B cell (primary cell): Measurements from ENCODE around the gene SUSD4. TPM values are rescaled to one million over a fixed set of nuclear protein-coding genes. Genes with fewer than 3 reads are reported as not detected.

ENCODE experiments used
- ATAC-seq: fragments of 200-7000 bp; cut with Tn5 transposase; one replicate; pipeline ENCODE4 v1.10.0; 2021; ENCODE audit warnings: low read depth, mild to moderate bottlenecking, moderate number of reproducible peaks, moderate library complexity
- CTCF ChIA-PET: fragments of 350-600 bp; sonication (Branson Sonifier 250); formaldehyde crosslinking; loops from one replicate; lab custom pipeline; 2021; ENCODE audit warnings: antibody characterized with exemption, inconsistent platforms; lab: Charles Lee
- POLR2A ChIA-PET: fragments of 350-600 bp; sonication (Branson Sonifier 250); formaldehyde crosslinking; loops from one replicate; lab custom pipeline; 2021; ENCODE audit warnings: antibody characterized with exemption; lab: Charles Lee
- DNase-seq: peaks from one replicate; pipeline ENCODE4 v3.0.0; 2013
- H2AFZ ChIP-seq: 2 replicates; pipeline ENCODE4 v1.6.1; 2012; ENCODE audit warnings: mild to moderate bottlenecking, low read depth, low read length; ENCODE audit not compliant: insufficient read depth, poor library complexity, severe bottlenecking
- H3K27ac ChIP-seq, 2 donors: 1 replicate in 1 of 2; 2 replicates in 1 of 2; pipeline ENCODE4 v1.5.1; 2012 to 2013; ENCODE audit warnings: low read length in 2 of 2, mild to moderate bottlenecking in 2 of 2, moderate library complexity in 1 of 2
- H3K27me3 ChIP-seq, 4 experiments: fragments of 200-600 bp in 1 of 4; sonication (generic) in 1 of 4; replicated peaks in 1 of 4; 1 replicate in 2 of 4; 2 replicates in 2 of 4; pipeline versions ENCODE4 v1.6.1 to v1.7.0; 2013 to 2016; ENCODE audit warnings: low read length in 3 of 4, mild to moderate bottlenecking in 2 of 4, mixed read lengths in 1 of 4, moderate library complexity in 1 of 4; ENCODE audit not compliant: insufficient read depth in 4 of 4, control insufficient read depth in 3 of 4; ENCODE audit errors: control extremely low read depth in 1 of 4
- H3K36me3 ChIP-seq, 2 experiments: replicated peaks in 1 of 2; 1 replicate in 1 of 2; 2 replicates in 1 of 2; pipeline versions ENCODE4 v1.6.1 to v1.7.1; 2013; ENCODE audit warnings: low read length in 1 of 2; ENCODE audit not compliant: insufficient read depth in 2 of 2, control insufficient read depth in 1 of 2; ENCODE audit errors: control extremely low read depth in 1 of 2, extremely low read depth in 1 of 2
- H3K4me1 ChIP-seq, 2 donors: fragments of 200-600 bp in 1 of 2; sonication (generic) in 1 of 2; 1 replicate in 1 of 2; 2 replicates in 1 of 2; pipeline versions ENCODE4 v1.5.1 to v1.6.1; 2013 to 2017; ENCODE audit warnings: low read length in 2 of 2; ENCODE audit not compliant: control insufficient read depth in 2 of 2, insufficient read depth in 2 of 2
- H3K4me2 ChIP-seq: replicated peaks from 2 replicates; pipeline ENCODE3; 2012; ENCODE audit warnings: mild to moderate bottlenecking, low read depth, low read length; ENCODE audit not compliant: poor library complexity, severe bottlenecking
- H3K4me3 ChIP-seq, 5 experiments: fragments of 200-600 bp in 1 of 5; sonication (generic) in 1 of 5; 1 replicate in 3 of 5; 2 replicates in 2 of 5; pipeline versions ENCODE4 v1.5.1 to v1.7.0; 2011 to 2016; ENCODE audit warnings: low read length in 4 of 5, mild to moderate bottlenecking in 4 of 5, low read depth in 2 of 5, control low read depth in 1 of 5, moderate library complexity in 1 of 5; ENCODE audit not compliant: insufficient read depth in 1 of 5; ENCODE audit errors: control extremely low read depth in 1 of 5, extremely low read depth in 1 of 5
- H3K79me2 ChIP-seq: fragments of 200-600 bp; sonication (generic); one replicate; pipeline ENCODE4 v1.6.0; 2016; ENCODE audit warnings: low read length; ENCODE audit not compliant: control insufficient read depth, insufficient read depth
- H3K9ac ChIP-seq: fragments of 200-600 bp; sonication (generic); 2 replicates; pipeline ENCODE4 v1.6.1; 2017; ENCODE audit warnings: mild to moderate bottlenecking, low read length, moderate library complexity
- H3K9me3 ChIP-seq, 3 donors: one replicate each; pipeline versions ENCODE4 v1.6.1 to v1.7.1; 2013; ENCODE audit warnings: low read length in 2 of 3; ENCODE audit not compliant: control insufficient read depth in 2 of 3, insufficient read depth in 1 of 3; ENCODE audit errors: control extremely low read depth in 1 of 3
- H4K20me1 ChIP-seq: 2 replicates; pipeline ENCODE4 v1.6.0; 2012; ENCODE audit warnings: mild to moderate bottlenecking, low read length; ENCODE audit not compliant: insufficient read depth, control insufficient read depth, poor library complexity, severe bottlenecking
- H3K27ac Mint-ChIP-seq: one replicate; pipeline ENCODE4 v1.8.0; 2021; ENCODE audit warnings: mixed read lengths
- H3K27me3 Mint-ChIP-seq: one replicate; pipeline ENCODE4 v1.8.0; 2021; ENCODE audit warnings: mixed read lengths
- H3K4me1 Mint-ChIP-seq: one replicate; pipeline ENCODE4 v1.8.0; 2021; ENCODE audit warnings: mixed read lengths
- H3K4me3 Mint-ChIP-seq: one replicate; pipeline ENCODE4 v1.8.0; 2021; ENCODE audit warnings: mixed read lengths
- H3K9me3 Mint-ChIP-seq: one replicate; pipeline ENCODE4 v1.8.0; 2022; ENCODE audit warnings: mixed read lengths; ENCODE audit not compliant: insufficient read depth
- EZH2 ChIP-seq: IDR thresholded peaks from 2 replicates; pipeline ENCODE4 v1.6.1; 2012; ENCODE audit warnings: borderline replicate concordance, low read depth, mild to moderate bottlenecking, moderate library complexity, low read length; ENCODE audit not compliant: insufficient read depth, poor library complexity, severe bottlenecking
- WGBS: methylation state at CpG from one replicate; pipeline ENCODE4 v1.1.5; 2013; ENCODE audit warnings: missing lambda C conversion rate; ENCODE audit not compliant: insufficient coverage; 5-methylcytosine and 5-hydroxymethylcytosine counted together
- intact Hi-C: fragments of 100-400 bp; cut with micrococcal nuclease; formaldehyde crosslinking; loops from one replicate; pipeline ENCODE4 v1.10.0; 2022
- polyA plus RNA-seq: library from polyadenylated mRNA; depleted of rRNA; stranded (reverse); fragments of >200 nt; gene quantifications from 2 replicates; pipeline ENCODE4 v1.2.3, GENCODE V29; 2012
- total RNA-seq, 2 donors: library from RNA; stranded (reverse); fragments of 120-200 nt in 1 of 2; gene quantifications; 1 replicate in 1 of 2; 2 replicates in 1 of 2; pipeline versions ENCODE4 v1.2.3 to v1.2.4, GENCODE V29; 2013 to 2022
- TF ChIP-seq, protein P1 (sequence below): fragments of 200-600 bp; IDR thresholded peaks from one replicate; pipeline ENCODE4 v1.8.0; 2022; ENCODE audit warnings: antibody characterized with exemption, mild to moderate bottlenecking

SUSD4 gene
- total and polyA plus RNA-seq, 2 donors (not counting 1 experiment from before 2014, with no cell fraction given): 0.13 TPM; not detected in 1

DNA sequence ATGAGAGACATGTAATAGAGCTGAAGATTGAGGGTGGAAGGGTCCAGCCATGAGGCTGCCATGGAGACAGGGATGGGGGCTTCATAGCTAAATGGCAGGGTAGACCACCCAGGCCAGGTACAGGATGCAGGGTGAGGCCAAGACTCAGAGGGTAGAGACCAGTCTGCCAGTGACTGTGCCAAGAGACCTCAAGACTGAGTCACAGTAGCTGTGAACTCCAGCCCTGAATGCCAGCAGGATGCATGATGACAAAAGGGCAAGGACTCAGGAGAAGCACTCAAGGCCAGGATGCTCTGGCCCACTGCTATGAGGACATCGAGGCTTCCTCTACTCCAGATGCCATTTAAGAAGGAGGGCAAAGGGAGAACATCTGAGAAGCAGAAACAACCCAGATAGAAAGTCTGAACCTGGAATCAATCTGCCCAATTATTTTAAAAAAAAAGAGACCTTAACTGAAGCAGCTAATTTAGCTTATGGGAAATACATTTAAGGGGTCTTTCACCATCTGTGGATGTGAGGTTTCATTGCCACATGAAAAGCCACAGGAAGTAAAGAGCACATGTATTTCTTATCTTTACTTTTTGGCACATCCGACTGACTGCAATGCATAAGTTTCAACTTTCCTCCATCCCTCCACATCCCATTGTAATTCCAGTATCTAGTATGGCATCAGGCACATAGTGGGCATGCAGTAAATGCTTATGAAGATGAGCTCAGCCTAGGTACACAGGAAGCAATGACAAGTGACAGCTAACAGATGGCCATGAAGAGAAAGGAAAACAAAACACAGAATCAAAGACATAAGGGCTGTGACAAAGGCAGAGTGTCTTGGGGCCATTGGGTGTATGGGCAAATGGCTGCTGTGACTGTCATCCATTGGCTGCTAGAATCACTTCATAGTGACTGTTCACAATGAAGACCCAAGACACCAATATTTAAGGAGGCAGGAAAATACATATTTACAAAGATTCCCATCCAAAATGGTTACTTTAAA is 40.2 kb downstream of the SUSD4 start:
- no CpG with 5 or more reads among the region's 2 CpGs for WGBS
- H3K27me3 Mint-ChIP-seq: peaks cover 25% of the 10 kb centered on the region
- Histone ChIP-seq H4K20me1 (no peaks in the 10 kb centered on the region), H3K4me2 (no peak overlapping the region), H3K4me1 (no peaks in the 10 kb centered on the region), H3K27ac (no peak overlapping the region), H3K9me3 (no peaks in the 10 kb centered on the region), H3K36me3 (no peaks in the 10 kb centered on the region), H3K9ac (no peak overlapping the region), H3K27me3 (peaks cover 0 to 3% (median 1%) of the 10 kb centered on the region in 4 experiments), H3K4me3 (no peak overlapping the region), H2AFZ (no peak overlapping the region), H3K79me2 (no peaks in the 10 kb centered on the region)
- ATAC-seq (no peak), DNase-seq (no peak)
- H3K27ac Mint-ChIP-seq: no peak overlapping the region
- ChIA-PET POLR2A (no interaction called here), CTCF (no interaction called here)
- no peak for TF ChIP-seq EZH2
- TF ChIP-seq, protein P1, sequence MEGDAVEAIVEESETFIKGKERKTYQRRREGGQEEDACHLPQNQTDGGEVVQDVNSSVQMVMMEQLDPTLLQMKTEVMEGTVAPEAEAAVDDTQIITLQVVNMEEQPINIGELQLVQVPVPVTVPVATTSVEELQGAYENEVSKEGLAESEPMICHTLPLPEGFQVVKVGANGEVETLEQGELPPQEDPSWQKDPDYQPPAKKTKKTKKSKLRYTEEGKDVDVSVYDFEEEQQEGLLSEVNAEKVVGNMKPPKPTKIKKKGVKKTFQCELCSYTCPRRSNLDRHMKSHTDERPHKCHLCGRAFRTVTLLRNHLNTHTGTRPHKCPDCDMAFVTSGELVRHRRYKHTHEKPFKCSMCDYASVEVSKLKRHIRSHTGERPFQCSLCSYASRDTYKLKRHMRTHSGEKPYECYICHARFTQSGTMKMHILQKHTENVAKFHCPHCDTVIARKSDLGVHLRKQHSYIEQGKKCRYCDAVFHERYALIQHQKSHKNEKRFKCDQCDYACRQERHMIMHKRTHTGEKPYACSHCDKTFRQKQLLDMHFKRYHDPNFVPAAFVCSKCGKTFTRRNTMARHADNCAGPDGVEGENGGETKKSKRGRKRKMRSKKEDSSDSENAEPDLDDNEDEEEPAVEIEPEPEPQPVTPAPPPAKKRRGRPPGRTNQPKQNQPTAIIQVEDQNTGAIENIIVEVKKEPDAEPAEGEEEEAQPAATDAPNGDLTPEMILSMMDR: no peak
- no peaks in the 10 kb centered on the region for H3K4me1 Mint-ChIP-seq
- H3K4me3 Mint-ChIP-seq: no peak overlapping the region
- H3K9me3 Mint-ChIP-seq: no peaks in the 10 kb centered on the region
- intact Hi-C loops: no loop called here

DNA sequence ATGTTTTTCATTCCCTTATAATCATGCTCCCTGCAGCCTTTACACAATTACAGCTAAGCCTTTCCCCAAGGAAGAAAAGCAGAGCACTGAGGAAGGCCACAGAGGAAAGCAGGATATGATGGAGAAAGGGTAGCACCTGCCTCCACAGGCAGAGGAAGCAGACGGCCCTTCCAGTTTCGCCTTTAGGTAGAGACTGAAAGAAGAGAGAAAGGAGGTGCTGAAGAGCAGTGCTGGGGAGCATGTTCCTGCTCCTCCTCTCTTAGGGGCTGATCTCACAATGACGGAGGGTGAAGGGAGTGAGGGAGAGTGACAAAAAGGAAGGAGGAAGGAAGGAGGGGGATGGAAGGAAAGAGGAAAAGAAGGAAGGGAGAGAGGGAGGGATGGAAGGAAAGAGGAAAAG is 41.1 kb downstream of the SUSD4 start:
- H3K9ac ChIP-seq: no peak overlapping the region
- ChIA-PET POLR2A (no interaction called here), CTCF (no interaction called here)
- intact Hi-C loops: no loop called here
- Mint-ChIP-seq H3K9me3 (no peaks in the 10 kb centered on the region), H3K27me3 (peaks cover 25% of the 10 kb centered on the region), H3K4me1 (no peaks in the 10 kb centered on the region), H3K27ac (no peak overlapping the region), H3K4me3 (no peak overlapping the region)
- no peaks in the 10 kb centered on the region for H3K36me3 ChIP-seq
- no peaks in the 10 kb centered on the region for H4K20me1 ChIP-seq
- DNase-seq (no peak), ATAC-seq (no peak)
- no peaks in the 10 kb centered on the region for H3K4me1 ChIP-seq
- H3K9me3 ChIP-seq: no peaks in the 10 kb centered on the region
- H3K4me3 ChIP-seq: no peak overlapping the region
- 71% methylated on average over 3 of the region's 3 CpGs for WGBS
- H3K79me2 ChIP-seq: no peaks in the 10 kb centered on the region
- TF ChIP-seq EZH2: no peak
- TF ChIP-seq, protein P1: no peak
- peaks cover 0 to 2% (median 0%) of the 10 kb centered on the region in 4 experiments for H3K27me3 ChIP-seq
- H2AFZ ChIP-seq: no peak overlapping the region
- H3K4me2 ChIP-seq: no peak overlapping the region
- no peak overlapping the region for H3K27ac ChIP-seq
